ENCODE measurements around the gene JMJD7.

- TF ChIP-seq POU6F1 (CRISPR knock-in tag; IDR thresholded peaks at IDR 0.05; ENCODE audit: borderline replicate concordance, low read depth) (no peak), TCF4 (CRISPR knock-in tag; IDR thresholded peaks at IDR 0.05; ENCODE audit: borderline replicate concordance) (no peak), ZFP3 (CRISPR knock-in tag; IDR thresholded peaks at IDR 0.05) (no peak), ZFP30 (CRISPR knock-in tag; IDR thresholded peaks at IDR 0.05) (no peak), PPARA (CRISPR knock-in tag; IDR thresholded peaks at IDR 0.05; ENCODE audit: borderline replicate concordance) (no peak), ZNF8 (CRISPR knock-in tag; IDR thresholded peaks at IDR 0.05) (no peak), SNAI2 (CRISPR knock-in tag; IDR thresholded peaks at IDR 0.05) (no peak), GLIS3 (CRISPR knock-in tag; IDR thresholded peaks at IDR 0.05) (no peak), PATZ1 (CRISPR knock-in tag; IDR thresholded peaks at IDR 0.05; ENCODE audit: borderline replicate concordance) (no peak), ZNF70 (CRISPR knock-in tag; IDR thresholded peaks at IDR 0.05) (no peak), ZC3H10 (CRISPR knock-in tag; IDR thresholded peaks at IDR 0.05) (no peak)
These were observed 4.3 kb downstream of the JMJD7 start for GRCh38 chr15:41832208-41832607.
